SK-N-SH treated with all-trans-retinoic acid at 6 μM for 48 hours (cell line): Measurements from ENCODE around the gene PPM1B.

Source experiments
- CSDC2 ChIP-seq: fragments of 250-450 bp; sonication (Bioruptor Pico); IDR thresholded peaks from 2 replicates; pipeline ENCODE4 v1.5.0; 2020; ENCODE audit warnings: mild to moderate bottlenecking, moderate library complexity
- ESRRG ChIP-seq: fragments of 250-450 bp; sonication (Bioruptor Pico); IDR thresholded peaks from 2 replicates; pipeline ENCODE4 v1.6.1; 2021; ENCODE audit warnings: mild to moderate bottlenecking
- PPARA ChIP-seq: fragments of 250-450 bp; sonication (Bioruptor Pico); IDR thresholded peaks from 2 replicates; pipeline ENCODE4 v1.5.0; 2020; ENCODE audit warnings: mild to moderate bottlenecking, borderline replicate concordance
- RARB ChIP-seq: fragments of 250-450 bp; sonication (Bioruptor Pico); IDR thresholded peaks from 2 replicates; pipeline ENCODE4 v1.8.0; 2021; ENCODE audit warnings: mild to moderate bottlenecking, moderate library complexity
- TOX ChIP-seq: fragments of 250-450 bp; sonication (Bioruptor Pico); IDR thresholded peaks from 2 replicates; pipeline ENCODE4 v1.8.0; 2021; ENCODE audit warnings: mild to moderate bottlenecking, moderate library complexity, borderline replicate concordance
- ZC3H10 ChIP-seq: fragments of 250-450 bp; sonication (Bioruptor Pico); IDR thresholded peaks from 2 replicates; pipeline ENCODE4 v1.5.1; 2021; ENCODE audit warnings: mild to moderate bottlenecking, moderate library complexity
- ZFP3 ChIP-seq: fragments of 250-450 bp; sonication (Bioruptor Pico); IDR thresholded peaks from 2 replicates; pipeline ENCODE4 v1.5.0; 2020; ENCODE audit warnings: mild to moderate bottlenecking, moderate library complexity
- ZFP30 ChIP-seq: fragments of 450-650 bp; formaldehyde crosslinking; IDR thresholded peaks from 2 replicates; pipeline ENCODE4 v1.5.0; 2022; ENCODE audit warnings: mild to moderate bottlenecking, moderate library complexity
- ZNF565 ChIP-seq: fragments of 450-650 bp; formaldehyde crosslinking; conservative IDR thresholded peaks from 2 replicates; pipeline ENCODE4 v1.5.0; 2020; ENCODE audit warnings: low read depth, mild to moderate bottlenecking, moderate library complexity
- ZNF8 ChIP-seq: fragments of 450-650 bp; formaldehyde crosslinking; IDR thresholded peaks from 2 replicates; pipeline ENCODE4 v1.5.0; 2020; ENCODE audit warnings: mild to moderate bottlenecking, moderate library complexity

- TF ChIP-seq ZNF565 (CRISPR knock-in tag) (no peak), PPARA (CRISPR knock-in tag) (no peak), ESRRG (CRISPR knock-in tag) (no peak), ZC3H10 (CRISPR knock-in tag) (no peak), ZNF8 (CRISPR knock-in tag) (no peak), TOX (CRISPR knock-in tag) (no peak), ZFP3 (no peak), RARB (no peak), ZFP30 (CRISPR knock-in tag) (no peak), CSDC2 (no peak)
Measured at GRCh38 chr2:44247924-44248323, 79.2 kb downstream of the PPM1B start.
